HEK293T (cell line): ENCODE data around the gene ZNF436.

Source experiments
- CTCF ChIA-PET: fragments of 350-600 bp; formaldehyde crosslinking; extraction: SDS; loops from one replicate; lab custom pipeline; 2021; ENCODE audit warnings: antibody characterized with exemption, inconsistent platforms; lab: Yijun Ruan, JAX
- POLR2A ChIA-PET: fragments of 350-600 bp; formaldehyde crosslinking; extraction: SDS; loops from one replicate; lab custom pipeline; 2020; ENCODE audit warnings: antibody characterized with exemption, inconsistent platforms; lab: Yijun Ruan, JAX
- DNase-seq: peaks from one replicate; pipeline ENCODE4 v3.0.0; 2012; ENCODE audit warnings: mixed read lengths; ENCODE audit errors: extremely low spot score
- ARNT ChIP-seq: fragments of 450-650 bp; IDR thresholded peaks from 2 replicates; pipeline ENCODE4 v1.6.1; 2017; ENCODE audit warnings: mild to moderate bottlenecking
- BHLHE40 ChIP-seq: fragments of 450-650 bp; IDR thresholded peaks from 2 replicates; pipeline ENCODE4 v1.6.1; 2016; ENCODE audit warnings: mild to moderate bottlenecking, moderate library complexity, borderline replicate concordance
- CTBP1 ChIP-seq: fragments of 450-650 bp; IDR thresholded peaks from 2 replicates; pipeline ENCODE4 v1.6.1; 2016; ENCODE audit warnings: borderline replicate concordance
- ELF4 ChIP-seq: fragments of 450-650 bp; IDR thresholded peaks from 2 replicates; pipeline ENCODE4 v1.6.1; 2017; ENCODE audit warnings: antibody characterized with exemption
- FOXA1 ChIP-seq: fragments of 450-650 bp; IDR thresholded peaks from 2 replicates; pipeline ENCODE4 v1.6.1; 2016; ENCODE audit warnings: mild to moderate bottlenecking
- FOXK2 ChIP-seq: fragments of 450-650 bp; IDR thresholded peaks from 2 replicates; pipeline ENCODE4 v1.6.1; 2016; ENCODE audit warnings: mild to moderate bottlenecking
- FOXM1 ChIP-seq: fragments of 450-650 bp; IDR thresholded peaks from 2 replicates; pipeline ENCODE4 v1.6.1; 2017; ENCODE audit warnings: mild to moderate bottlenecking, borderline replicate concordance
- HDGF ChIP-seq: fragments of 450-650 bp; IDR thresholded peaks from 2 replicates; pipeline ENCODE4 v1.6.1; 2017; ENCODE audit warnings: antibody characterized with exemption, borderline replicate concordance
- L3MBTL2 ChIP-seq: fragments of 450-650 bp; conservative IDR thresholded peaks from 2 replicates; pipeline ENCODE4 v1.6.1; 2016; ENCODE audit warnings: mild to moderate bottlenecking
- LEF1 ChIP-seq: fragments of 450-650 bp; IDR thresholded peaks from 2 replicates; pipeline ENCODE4 v1.6.1; 2017; ENCODE audit warnings: mild to moderate bottlenecking, borderline replicate concordance
- NFRKB ChIP-seq: fragments of 450-650 bp; IDR thresholded peaks from 2 replicates; pipeline ENCODE4 v1.6.1; 2016; ENCODE audit warnings: mild to moderate bottlenecking, moderate library complexity
- SP1 ChIP-seq: fragments of 450-650 bp; IDR thresholded peaks from 2 replicates; pipeline ENCODE4 v1.6.1; 2017
- SUZ12 ChIP-seq: fragments of 450-650 bp; IDR thresholded peaks from 2 replicates; pipeline ENCODE4 v1.6.1; 2016; ENCODE audit warnings: mild to moderate bottlenecking
- TARDBP ChIP-seq: fragments of 450-650 bp; IDR thresholded peaks from 2 replicates; pipeline ENCODE4 v1.6.1; 2016
- ZNF384 ChIP-seq: fragments of 450-650 bp; IDR thresholded peaks from 2 replicates; pipeline ENCODE4 v1.6.1; 2016
- TF ChIP-seq, protein P1 (sequence below): fragments of 450-650 bp; IDR thresholded peaks from 2 replicates; pipeline ENCODE4 v1.6.1; 2016

Gene ZNF436

DNA sequence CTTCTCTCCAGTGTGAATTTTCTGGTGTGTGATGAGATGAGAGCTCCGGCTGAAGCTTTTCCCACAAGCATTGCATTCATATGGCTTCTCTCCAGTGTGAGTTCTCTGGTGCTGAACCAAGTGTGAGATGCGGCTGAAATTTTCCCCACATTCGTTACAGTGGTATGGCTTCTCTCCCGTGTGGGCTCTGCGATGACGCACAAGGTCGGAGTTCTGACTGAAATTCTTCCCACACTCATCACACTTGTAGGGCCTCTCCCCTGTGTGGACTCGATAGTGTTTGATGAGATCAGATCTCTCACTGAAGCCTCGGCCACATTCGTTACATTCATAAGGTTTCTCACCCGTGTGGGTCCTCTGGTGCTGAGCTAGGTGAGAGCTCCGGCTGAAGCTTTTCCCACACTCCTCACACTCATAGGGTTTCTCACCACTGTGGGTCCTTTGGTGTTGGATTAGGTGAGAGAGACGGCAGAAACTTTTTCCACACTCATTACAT lies 7.4 kb downstream of the ZNF436 start:
- POLR2A ChIA-PET, result interaction anchor here (1.0 to 1.3 kb wide), 2 partner anchors 18 to 19 kb away, joined by 3 to 6 read pairs; partner anchors contain the start of gene HNRNPR
- CTCF ChIA-PET, result no interaction called here

DNA sequence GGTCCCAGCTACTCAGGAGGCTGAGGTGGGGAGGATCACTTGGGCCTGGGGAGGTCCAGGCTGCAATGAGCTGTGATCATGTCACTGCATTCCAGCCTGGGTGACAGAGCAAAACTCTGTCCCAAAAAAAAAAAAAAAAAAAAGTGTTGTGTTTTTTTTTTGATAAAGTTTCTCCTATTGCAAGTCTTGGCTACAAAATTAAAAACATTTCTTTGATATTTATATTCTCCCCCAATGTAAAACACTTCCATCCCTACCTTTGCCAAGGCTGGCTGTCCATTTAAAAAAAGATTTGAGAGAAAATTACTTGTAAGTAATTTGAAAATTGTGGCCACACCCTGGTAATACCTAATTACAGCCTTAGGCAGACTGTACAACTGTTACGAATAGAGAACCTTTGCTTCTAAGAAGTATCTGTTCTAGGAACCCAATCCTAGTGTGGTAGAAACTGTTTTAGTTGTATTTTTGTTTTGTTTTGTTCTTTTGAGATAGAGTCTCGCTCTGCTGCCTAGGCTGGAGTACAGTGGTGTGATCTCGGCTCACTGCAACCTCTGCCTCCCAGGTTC lies 11.2 kb downstream of the ZNF436 start:
- TF ChIP-seq NFRKB, result no peak
- no peak for DNase-seq
- POLR2A ChIA-PET, result no interaction called here
- CTCF ChIA-PET, result no interaction called here

More for the DNA sequence above, 7.4 kb downstream of the ZNF436 start:
- DNase-seq, result no peak
- TF ChIP-seq ELF4 (no peak), FOXA1 (no peak), ZNF384 (no peak), SP1 (no peak), HDGF (no peak), BHLHE40 (no peak), FOXK2 (no peak), ARNT (no peak), CTBP1 (no peak), SUZ12 (no peak), FOXM1 (no peak), TARDBP (no peak), LEF1 (no peak), L3MBTL2 (no peak), NFRKB (no peak)
- TF ChIP-seq, protein P1, sequence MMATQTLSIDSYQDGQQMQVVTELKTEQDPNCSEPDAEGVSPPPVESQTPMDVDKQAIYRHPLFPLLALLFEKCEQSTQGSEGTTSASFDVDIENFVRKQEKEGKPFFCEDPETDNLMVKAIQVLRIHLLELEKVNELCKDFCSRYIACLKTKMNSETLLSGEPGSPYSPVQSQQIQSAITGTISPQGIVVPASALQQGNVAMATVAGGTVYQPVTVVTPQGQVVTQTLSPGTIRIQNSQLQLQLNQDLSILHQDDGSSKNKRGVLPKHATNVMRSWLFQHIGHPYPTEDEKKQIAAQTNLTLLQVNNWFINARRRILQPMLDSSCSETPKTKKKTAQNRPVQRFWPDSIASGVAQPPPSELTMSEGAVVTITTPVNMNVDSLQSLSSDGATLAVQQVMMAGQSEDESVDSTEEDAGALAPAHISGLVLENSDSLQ, result no peak

DNA sequence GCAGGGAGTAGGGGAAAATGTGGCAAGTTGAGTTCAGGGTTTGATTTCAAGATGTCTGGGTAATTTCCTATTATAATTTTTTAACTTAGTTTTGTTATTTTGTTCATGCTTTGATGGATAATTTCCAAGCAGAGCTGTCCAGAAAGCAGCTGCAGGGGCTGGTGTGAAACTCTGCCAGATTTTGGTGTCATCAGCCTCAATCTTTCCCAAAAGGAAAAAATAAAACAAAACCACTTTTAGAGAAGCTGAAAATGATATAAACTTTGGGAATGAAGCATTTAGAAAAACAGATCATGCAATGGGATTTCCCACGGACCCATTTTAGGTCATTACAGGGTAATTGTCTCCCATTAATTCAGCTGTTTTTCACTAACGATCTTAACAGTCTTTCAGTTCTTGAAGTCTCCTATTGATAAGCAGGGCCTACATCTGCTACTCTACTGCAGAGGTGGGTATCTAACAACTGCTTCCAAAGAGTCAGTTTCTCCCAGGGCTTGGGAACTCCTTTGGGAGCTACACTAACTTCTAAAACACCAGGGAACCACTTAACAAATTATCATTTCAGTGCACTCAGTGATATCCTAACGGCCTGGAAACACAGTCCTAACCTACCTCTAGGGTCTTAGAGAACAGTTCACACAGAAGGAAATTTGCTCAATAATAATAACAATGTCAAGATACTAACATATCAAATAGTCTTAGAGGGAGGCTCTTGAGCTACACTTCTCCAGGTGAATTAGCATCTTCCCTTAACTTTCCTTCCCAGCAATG lies 12.3 kb downstream of the ZNF436 start:
- ChIA-PET POLR2A (interaction anchor here (1.5 to 2.9 kb wide), 2 partner anchors 10 to 12 kb away, joined by 4 to 12 read pairs; partner anchors contain the start of gene ZNF436), CTCF (interaction anchor here (1.0 kb wide), 1 partner anchor 47 kb away, joined by 3 read pairs; no protein-coding TSS in a partner anchor)
- no peak for DNase-seq
- TF ChIP-seq, protein P1, result no peak
- no peak for TF ChIP-seq CTBP1
- TF ChIP-seq SUZ12, result no peak
- no peak for TF ChIP-seq L3MBTL2
- TF ChIP-seq SP1, result no peak
- TF ChIP-seq BHLHE40, result no peak

DNA sequence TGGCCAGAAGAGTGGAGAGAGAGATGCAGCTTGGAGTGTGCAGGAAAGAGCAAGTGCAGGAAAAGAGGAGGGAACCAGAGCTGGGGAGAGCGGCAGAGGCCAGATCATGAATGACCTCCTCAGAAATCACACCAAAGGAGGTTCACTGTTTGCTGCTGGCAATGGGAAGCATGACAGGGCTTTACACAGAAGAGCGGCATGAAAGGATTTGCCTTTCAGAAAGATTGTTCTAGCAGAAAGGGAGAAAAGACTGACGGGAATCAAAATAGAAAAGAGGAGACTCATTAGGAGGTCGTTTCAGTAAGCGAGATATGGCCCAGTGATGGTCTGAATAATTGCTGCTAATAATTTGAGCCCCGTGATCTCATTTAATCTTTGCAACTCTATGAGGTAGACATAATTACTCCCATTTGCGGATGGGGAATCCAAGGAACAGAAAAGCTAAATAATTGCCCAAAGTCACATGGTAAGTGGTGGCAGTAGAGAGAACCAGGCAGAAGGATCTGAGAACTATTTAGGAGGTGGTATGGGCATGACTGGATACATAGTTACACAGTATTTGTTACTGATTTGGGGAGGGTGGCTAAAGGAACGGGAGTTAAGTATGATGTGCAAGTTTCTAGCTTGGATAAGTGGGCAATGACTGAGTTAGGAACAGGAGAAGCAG lies 13.0 kb downstream of the ZNF436 start:
- ChIA-PET CTCF (interaction anchor here (1.0 kb wide), 1 partner anchor 47 kb away, joined by 3 read pairs; no protein-coding TSS in a partner anchor), POLR2A (interaction anchor here (0.8 to 2.9 kb wide), 4 partner anchors 10 to 13 kb away, joined by 3 to 12 read pairs (median 5); partner anchors contain the start of genes HNRNPR and ZNF436)
- DNase-seq, result no peak
- TF ChIP-seq TARDBP, result no peak
- no peak for TF ChIP-seq ZNF384
- no peak for TF ChIP-seq BHLHE40
- TF ChIP-seq SUZ12, result no peak
- TF ChIP-seq HDGF, result no peak
- TF ChIP-seq SP1, result no peak
- TF ChIP-seq FOXA1, result no peak
- no peak for TF ChIP-seq FOXK2
- no peak for TF ChIP-seq L3MBTL2

DNA sequence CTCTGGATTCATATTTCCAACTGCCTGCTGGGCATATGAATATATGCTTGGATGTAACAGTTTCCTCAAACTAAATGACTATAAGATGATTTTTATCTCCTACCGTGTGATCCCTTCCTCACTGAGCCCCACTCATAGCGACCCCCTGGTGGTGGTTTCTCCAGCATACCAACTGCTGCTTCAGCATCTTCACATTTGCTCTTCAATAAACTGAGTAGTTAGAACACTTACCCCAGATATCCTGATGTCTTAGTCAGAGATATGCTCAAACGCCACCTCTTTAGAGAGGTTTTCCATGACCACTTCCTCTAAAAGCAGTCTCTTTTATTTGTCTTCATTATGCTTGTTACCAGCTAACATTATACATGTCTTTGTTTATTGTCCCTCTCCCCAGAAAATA lies 15.4 kb downstream of the ZNF436 start:
- DNase-seq, result no peak

More for the DNA sequence above, 15.4 kb downstream of the ZNF436 start:
- ChIA-PET POLR2A (interaction anchor here (3.5 kb wide), 1 partner anchor 10 kb away, joined by 19 read pairs; the partner anchor contains the start of gene HNRNPR), CTCF (interaction anchor here (0.9 kb wide), 1 partner anchor 49 kb away, joined by 3 read pairs; no protein-coding TSS in a partner anchor)
- TF ChIP-seq L3MBTL2 (no peak), NFRKB (no peak), FOXK2 (no peak), HDGF (no peak), ZNF384 (no peak), SP1 (no peak), FOXM1 (no peak), TARDBP (no peak), ELF4 (no peak), FOXA1 (no peak), ARNT (no peak), BHLHE40 (no peak), CTBP1 (no peak), LEF1 (no peak), SUZ12 (no peak)
- TF ChIP-seq, protein P1, result no peak
